ENCODE results near the gene MORC3.
"Not testable (repeated sequence)": the region's sequence is repeated elsewhere in the genome, so short reads cannot be mapped to it uniquely, and the experiment has no call there.

Gene MORC3

GRCh38 chr21:36379251-36379650 is 59.3 kb downstream of the MORC3 start:
- Histone ChIP-seq H2BK5ac (ENCODE audit: low read depth, low read length, poor library complexity) (no peak overlapping the region), H4K12ac (ENCODE audit: low read depth, low read length) (no peak overlapping the region), H4K91ac (ENCODE audit: low read depth, low read length) (no peak overlapping the region), H4K8ac (ENCODE audit: low read depth, low read length) (no peak overlapping the region), H3K27me3 (ENCODE audit: insufficient read depth, low read length) (no peaks in the 10 kb centered on the region), H3K9ac (ENCODE audit: low read length) (no peak overlapping the region), H2AK5ac (ENCODE audit: low read length) (no peak overlapping the region), H3K27ac (ENCODE audit: low read depth, low read length) (no peak overlapping the region), H2BK12ac (ENCODE audit: low read length) (no peak overlapping the region), H3K4me2 (ENCODE audit: low read length) (no peak overlapping the region), H2BK120ac (ENCODE audit: insufficient read depth, low read length, poor library complexity) (no peak overlapping the region), H3K9me3 (ENCODE audit: insufficient read depth, low read depth, low read length) (no peaks in the 10 kb centered on the region), H3K79me1 (ENCODE audit: low read length) (no peaks in the 10 kb centered on the region), H3K4ac (ENCODE audit: low read depth, low read length) (no peak overlapping the region), H3K79me2 (ENCODE audit: control insufficient read depth, insufficient read depth, low read length, poor library complexity) (no peaks in the 10 kb centered on the region), H3K36me3 (ENCODE audit: control insufficient read depth in 1 of 2, insufficient read depth in 2 of 2, low read length in 2 of 2) (peaks cover 14 to 15% of the 10 kb centered on the region in 2 experiments), H3K23ac (ENCODE audit: low read length) (no peak overlapping the region), H3K4me3 (ENCODE audit: low read depth, low read length) (no peak overlapping the region), H2AFZ (ENCODE audit: insufficient read depth, low read length, poor library complexity) (no peak overlapping the region), H3K14ac (ENCODE audit: low read length) (no peak overlapping the region), H3K18ac (ENCODE audit: low read length) (no peak overlapping the region), H3K4me1 (ENCODE audit: control insufficient read depth in 1 of 2, insufficient read depth in 2 of 2, low read length in 2 of 2) (no peaks in the 10 kb centered on the region)
- WGBS (ENCODE audit: extremely low coverage, insufficient coverage, insufficient read length): no CpG with 5 or more reads among the region's 6 CpGs
- DNase-seq: peak; percentile 12 to 34

- peaks cover 7% of the 10 kb centered on the region in 2 experiments for H3K36me3 ChIP-seq (ENCODE audit: control insufficient read depth in 1 of 2, insufficient read depth in 2 of 2, low read length in 2 of 2)
- H3K27me3 ChIP-seq (ENCODE audit: insufficient read depth, low read length): no peaks in the 10 kb centered on the region
- WGBS (ENCODE audit: extremely low coverage, insufficient coverage, insufficient read length): no CpG with 5 or more reads among the region's 9 CpGs
- H2AFZ ChIP-seq (ENCODE audit: insufficient read depth, low read length, poor library complexity): no peak overlapping the region
- H2AK5ac ChIP-seq (ENCODE audit: low read length): no peak overlapping the region
- H4K12ac ChIP-seq (ENCODE audit: low read depth, low read length): no peak overlapping the region
- H3K14ac ChIP-seq (ENCODE audit: low read length): no peak overlapping the region
- H3K9ac ChIP-seq (ENCODE audit: low read length): no peak overlapping the region
- no peak for DNase-seq
- no peak overlapping the region for H3K4me2 ChIP-seq (ENCODE audit: low read length)
- H2BK120ac ChIP-seq (ENCODE audit: insufficient read depth, low read length, poor library complexity): no peak overlapping the region
- no peak overlapping the region for H2BK5ac ChIP-seq (ENCODE audit: low read depth, low read length, poor library complexity)
- H4K91ac ChIP-seq (ENCODE audit: low read depth, low read length): no peak overlapping the region
- H2BK12ac ChIP-seq (ENCODE audit: low read length): no peak overlapping the region
- H3K18ac ChIP-seq (ENCODE audit: low read length): no peak overlapping the region
- no peak overlapping the region for H3K4me3 ChIP-seq (ENCODE audit: low read depth, low read length)
- no peaks in the 10 kb centered on the region for H3K9me3 ChIP-seq (ENCODE audit: insufficient read depth, low read depth, low read length)
- H3K27ac ChIP-seq (ENCODE audit: low read depth, low read length): no peak overlapping the region
- H3K4me1 ChIP-seq (ENCODE audit: control insufficient read depth in 1 of 2, insufficient read depth in 2 of 2, low read length in 2 of 2): peaks cover 0 to 4% of the 10 kb centered on the region in 2 experiments
- H3K79me1 ChIP-seq (ENCODE audit: low read length): no peaks in the 10 kb centered on the region
- no peak overlapping the region for H4K8ac ChIP-seq (ENCODE audit: low read depth, low read length)
- H3K23ac ChIP-seq (ENCODE audit: low read length): no peak overlapping the region
- H3K79me2 ChIP-seq (ENCODE audit: control insufficient read depth, insufficient read depth, low read length, poor library complexity): no peaks in the 10 kb centered on the region
- H3K4ac ChIP-seq (ENCODE audit: low read depth, low read length): no peak overlapping the region
These were observed 62.0 kb downstream of the MORC3 start for GRCh38 chr21:36381841-36382589.

GRCh38 chr21:36382722-36383121 is 62.7 kb downstream of the MORC3 start:
- not testable (repeated sequence) for H2AFZ ChIP-seq (ENCODE audit: insufficient read depth, low read length, poor library complexity); H3K79me1 ChIP-seq (ENCODE audit: low read length); H3K9me3 ChIP-seq (ENCODE audit: insufficient read depth, low read depth, low read length); H2BK12ac ChIP-seq (ENCODE audit: low read length); H2AK5ac ChIP-seq (ENCODE audit: low read length); H3K4me1 ChIP-seq (ENCODE audit: control insufficient read depth in 1 of 2, insufficient read depth in 2 of 2, low read length in 2 of 2); H4K91ac ChIP-seq (ENCODE audit: low read depth, low read length); H3K14ac ChIP-seq (ENCODE audit: low read length); H4K8ac ChIP-seq (ENCODE audit: low read depth, low read length); H3K18ac ChIP-seq (ENCODE audit: low read length); H3K4ac ChIP-seq (ENCODE audit: low read depth, low read length); H3K27ac ChIP-seq (ENCODE audit: low read depth, low read length); H2BK120ac ChIP-seq (ENCODE audit: insufficient read depth, low read length, poor library complexity); H3K79me2 ChIP-seq (ENCODE audit: control insufficient read depth, insufficient read depth, low read length, poor library complexity); H4K12ac ChIP-seq (ENCODE audit: low read depth, low read length); H3K4me2 ChIP-seq (ENCODE audit: low read length); H3K27me3 ChIP-seq (ENCODE audit: insufficient read depth, low read length); H3K23ac ChIP-seq (ENCODE audit: low read length); H2BK5ac ChIP-seq (ENCODE audit: low read depth, low read length, poor library complexity); H3K9ac ChIP-seq (ENCODE audit: low read length); H3K36me3 ChIP-seq (ENCODE audit: control insufficient read depth in 1 of 2, insufficient read depth in 2 of 2, low read length in 2 of 2); H3K4me3 ChIP-seq (ENCODE audit: low read depth, low read length)
- peak; percentile 57 to 66 for DNase-seq
- WGBS (ENCODE audit: extremely low coverage, insufficient coverage, insufficient read length): no CpG with 5 or more reads among the region's 10 CpGs

GRCh38 chr21:36384885-36385232 is 64.9 kb downstream of the MORC3 start:
- Histone ChIP-seq H2AK5ac (ENCODE audit: low read length) (no peak overlapping the region), H4K8ac (ENCODE audit: low read depth, low read length) (no peak overlapping the region)

More at GRCh38 chr21:36384885-36385232, 64.9 kb downstream of the MORC3 start:
- Histone ChIP-seq H3K4me1 (ENCODE audit: control insufficient read depth in 1 of 2, insufficient read depth in 2 of 2, low read length in 2 of 2) (peaks cover 0 to 4% of the 10 kb centered on the region in 2 experiments), H2BK5ac (ENCODE audit: low read depth, low read length, poor library complexity) (no peak overlapping the region), H3K18ac (ENCODE audit: low read length) (no peak overlapping the region), H3K9me3 (ENCODE audit: insufficient read depth, low read depth, low read length) (no peaks in the 10 kb centered on the region), H3K9ac (ENCODE audit: low read length) (no peak overlapping the region), H3K23ac (ENCODE audit: low read length) (no peak overlapping the region), H3K27me3 (ENCODE audit: insufficient read depth, low read length) (no peaks in the 10 kb centered on the region), H4K91ac (ENCODE audit: low read depth, low read length) (no peak overlapping the region), H2BK120ac (ENCODE audit: insufficient read depth, low read length, poor library complexity) (no peak overlapping the region), H3K4me2 (ENCODE audit: low read length) (peak overlapping the region; percentile 56), H3K36me3 (ENCODE audit: control insufficient read depth in 1 of 2, insufficient read depth in 2 of 2, low read length in 2 of 2) (peaks cover 2 to 5% of the 10 kb centered on the region in 2 experiments), H3K79me1 (ENCODE audit: low read length) (no peaks in the 10 kb centered on the region), H3K79me2 (ENCODE audit: control insufficient read depth, insufficient read depth, low read length, poor library complexity) (no peaks in the 10 kb centered on the region), H3K4me3 (ENCODE audit: low read depth, low read length) (no peak overlapping the region), H2BK12ac (ENCODE audit: low read length) (no peak overlapping the region), H3K14ac (ENCODE audit: low read length) (no peak overlapping the region), H4K12ac (ENCODE audit: low read depth, low read length) (no peak overlapping the region), H3K27ac (ENCODE audit: low read depth, low read length) (no peak overlapping the region), H3K4ac (ENCODE audit: low read depth, low read length) (no peak overlapping the region), H2AFZ (ENCODE audit: insufficient read depth, low read length, poor library complexity) (no peak overlapping the region)
- no peak for DNase-seq
- no CpG with 5 or more reads among the region's 8 CpGs for WGBS (ENCODE audit: extremely low coverage, insufficient coverage, insufficient read length)
